Tongue (tissue), 2 donors: Measurements from ENCODE around the gene MAP3K19. TPM values are rescaled to one million over a fixed set of nuclear protein-coding genes. Genes with fewer than 3 reads are reported as not detected.
"Not testable (repeated sequence)": the region's sequence is repeated elsewhere in the genome, so short reads cannot be mapped to it uniquely, and the experiment has no call there.

Experiments used
- DNase-seq: peaks from one replicate; pipeline ENCODE4 v3.0.0-alpha.2; 2015
- total RNA-seq: library from RNA; depleted of rRNA; stranded (reverse); fragments of >200 nt; gene quantifications from one replicate; pipeline ENCODE4 v1.2.3, GENCODE V29; 2014

The MAP3K19 gene, protein sequence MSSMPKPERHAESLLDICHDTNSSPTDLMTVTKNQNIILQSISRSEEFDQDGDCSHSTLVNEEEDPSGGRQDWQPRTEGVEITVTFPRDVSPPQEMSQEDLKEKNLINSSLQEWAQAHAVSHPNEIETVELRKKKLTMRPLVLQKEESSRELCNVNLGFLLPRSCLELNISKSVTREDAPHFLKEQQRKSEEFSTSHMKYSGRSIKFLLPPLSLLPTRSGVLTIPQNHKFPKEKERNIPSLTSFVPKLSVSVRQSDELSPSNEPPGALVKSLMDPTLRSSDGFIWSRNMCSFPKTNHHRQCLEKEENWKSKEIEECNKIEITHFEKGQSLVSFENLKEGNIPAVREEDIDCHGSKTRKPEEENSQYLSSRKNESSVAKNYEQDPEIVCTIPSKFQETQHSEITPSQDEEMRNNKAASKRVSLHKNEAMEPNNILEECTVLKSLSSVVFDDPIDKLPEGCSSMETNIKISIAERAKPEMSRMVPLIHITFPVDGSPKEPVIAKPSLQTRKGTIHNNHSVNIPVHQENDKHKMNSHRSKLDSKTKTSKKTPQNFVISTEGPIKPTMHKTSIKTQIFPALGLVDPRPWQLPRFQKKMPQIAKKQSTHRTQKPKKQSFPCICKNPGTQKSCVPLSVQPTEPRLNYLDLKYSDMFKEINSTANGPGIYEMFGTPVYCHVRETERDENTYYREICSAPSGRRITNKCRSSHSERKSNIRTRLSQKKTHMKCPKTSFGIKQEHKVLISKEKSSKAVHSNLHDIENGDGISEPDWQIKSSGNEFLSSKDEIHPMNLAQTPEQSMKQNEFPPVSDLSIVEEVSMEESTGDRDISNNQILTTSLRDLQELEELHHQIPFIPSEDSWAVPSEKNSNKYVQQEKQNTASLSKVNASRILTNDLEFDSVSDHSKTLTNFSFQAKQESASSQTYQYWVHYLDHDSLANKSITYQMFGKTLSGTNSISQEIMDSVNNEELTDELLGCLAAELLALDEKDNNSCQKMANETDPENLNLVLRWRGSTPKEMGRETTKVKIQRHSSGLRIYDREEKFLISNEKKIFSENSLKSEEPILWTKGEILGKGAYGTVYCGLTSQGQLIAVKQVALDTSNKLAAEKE (N-terminal part only)
- total RNA-seq, result 0.21 TPM

GRCh38 chr2:135047300-135047699, at the start of gene MAP3K19:
TSS of gene MAP3K19 (minus strand) at chr2:135047447. CDS start at chr2:135024647, 22,800 bp downstream.
- DNase-seq, result peak; percentile 41

GRCh38 chr2:135096665-135097446, 49.6 kb upstream of the MAP3K19 start:
- DNase-seq, result no peak

GRCh38 chr2:135095591-135095990, 48.3 kb upstream of the MAP3K19 start:
- DNase-seq, result no peak

DNA sequence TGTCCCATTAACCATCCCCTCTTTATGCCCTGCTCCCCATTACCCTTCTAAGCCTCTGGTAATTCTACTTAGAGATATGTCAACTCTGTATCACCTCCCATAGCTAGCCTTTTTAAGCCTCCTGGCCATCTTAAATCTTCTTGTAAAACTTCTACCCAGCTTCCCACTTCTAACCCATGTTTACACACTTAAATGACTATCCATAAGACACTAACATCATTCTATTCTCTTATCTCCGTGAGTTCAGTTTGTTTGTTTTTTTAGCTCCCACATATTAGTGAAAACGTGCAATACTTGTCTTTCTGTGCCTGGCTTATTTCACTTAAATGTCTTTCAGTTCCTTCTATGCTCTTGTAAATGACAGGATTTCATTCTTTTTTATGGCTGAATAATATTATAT, 47.3 kb upstream of the MAP3K19 start:
- no peak for DNase-seq

DNA sequence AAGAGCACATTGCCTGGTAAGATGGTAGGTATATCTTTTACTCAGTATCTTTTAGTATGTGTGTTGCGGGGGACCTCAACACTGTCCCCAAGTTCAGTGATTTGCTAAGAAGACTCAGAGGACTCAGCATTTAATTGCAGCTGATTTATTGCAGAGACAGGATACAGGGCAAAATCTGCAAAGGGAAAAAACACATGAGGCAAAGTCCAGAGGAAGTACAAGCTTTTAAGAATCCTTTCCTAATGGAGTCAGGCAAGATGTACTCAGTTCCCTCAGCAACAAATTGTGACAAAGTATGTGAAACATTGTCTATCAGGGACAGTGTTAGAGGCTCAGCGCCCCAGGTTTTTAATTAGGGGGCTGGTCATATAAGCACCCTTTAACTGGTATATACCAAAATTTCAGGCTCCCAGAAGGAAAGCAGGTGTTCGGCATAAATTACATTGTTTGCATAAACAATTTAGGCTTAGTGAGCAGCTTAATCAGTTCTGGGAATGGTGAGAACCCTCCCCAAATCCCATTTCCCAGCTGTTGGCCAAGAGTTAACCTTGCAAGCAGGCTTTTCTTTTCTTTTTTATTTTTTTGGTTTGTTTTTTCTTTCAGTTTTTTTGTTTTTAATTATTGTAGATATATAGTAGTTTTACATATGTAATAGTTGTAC, 46.6 kb upstream of the MAP3K19 start:
- DNase-seq, result peak; percentile 13

GRCh38 chr2:135093193-135093592, 45.9 kb upstream of the MAP3K19 start:
- DNase-seq, result no peak

- DNase-seq, result no peak
Observed at GRCh38 chr2:135091681-135092080, 44.4 kb upstream of the MAP3K19 start.

DNA sequence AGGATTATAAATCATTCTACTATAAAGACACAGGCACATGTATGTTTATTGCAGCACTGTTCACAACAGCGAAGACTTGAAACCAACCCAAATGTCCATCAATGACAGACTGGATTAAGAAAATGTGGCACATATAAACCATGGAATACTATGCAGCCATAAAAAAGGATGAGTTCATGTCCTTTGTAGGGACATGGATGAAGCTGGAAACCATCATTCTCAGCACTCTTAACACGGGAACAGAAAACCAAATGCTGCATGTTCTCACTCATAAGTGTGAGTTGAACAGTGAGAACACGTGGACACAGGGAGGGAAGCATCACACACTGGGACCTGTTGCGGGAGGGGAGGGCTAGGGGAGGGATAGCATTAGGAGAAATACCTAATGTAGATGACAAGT, 42.4 kb upstream of the MAP3K19 start:
- not testable (repeated sequence) for DNase-seq

- no peak for DNase-seq
Observed at GRCh38 chr2:135086222-135086621, 39.0 kb upstream of the MAP3K19 start.

DNA sequence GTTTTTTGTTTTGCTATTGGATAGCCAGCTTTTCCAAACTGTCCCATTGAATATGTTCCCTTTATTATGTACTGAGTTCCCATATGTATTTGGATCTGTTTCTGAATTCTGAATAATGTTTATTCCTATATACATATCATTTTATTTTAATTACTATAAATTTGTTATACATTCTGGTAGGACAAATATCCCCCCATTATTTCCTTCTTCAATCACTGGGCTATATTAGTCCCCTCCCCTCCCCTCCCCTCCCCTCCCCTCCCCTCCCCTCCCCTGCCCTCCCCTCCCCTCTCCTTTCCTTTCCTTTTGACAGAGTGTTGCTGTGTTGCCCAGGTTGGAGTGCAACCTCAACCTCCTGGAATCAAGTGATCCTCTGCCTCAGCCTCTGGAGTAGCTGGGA, 31.2 kb upstream of the MAP3K19 start:
- no peak for DNase-seq

- no peak for DNase-seq
Observed at GRCh38 chr2:135076556-135076955, 29.3 kb upstream of the MAP3K19 start.

DNA sequence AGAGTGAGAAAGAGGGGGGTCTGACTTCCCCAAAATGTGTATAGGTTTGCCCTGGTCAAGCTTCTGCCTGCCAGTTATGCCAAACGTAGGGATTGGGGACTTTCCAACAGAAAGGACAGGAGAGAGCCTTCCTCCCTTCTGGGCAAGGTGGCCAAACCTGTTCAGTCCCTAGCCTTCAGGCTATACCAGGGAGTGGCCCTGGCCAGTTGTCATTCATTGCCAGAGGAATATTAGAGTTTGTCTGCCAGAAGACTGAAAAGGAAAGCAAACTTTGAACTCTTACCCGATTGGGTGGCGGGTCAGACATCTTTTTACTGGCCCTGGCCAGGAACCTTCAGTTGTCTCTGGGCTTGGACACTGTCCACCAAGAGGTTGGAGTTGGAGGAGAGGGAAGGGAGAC, 27.0 kb upstream of the MAP3K19 start:
- DNase-seq, result no peak

GRCh38 chr2:135072125-135072997, 25.1 kb upstream of the MAP3K19 start:
- peak; percentile 12 for DNase-seq

GRCh38 chr2:135066710-135067109, 19.5 kb upstream of the MAP3K19 start:
- no peak for DNase-seq

DNA sequence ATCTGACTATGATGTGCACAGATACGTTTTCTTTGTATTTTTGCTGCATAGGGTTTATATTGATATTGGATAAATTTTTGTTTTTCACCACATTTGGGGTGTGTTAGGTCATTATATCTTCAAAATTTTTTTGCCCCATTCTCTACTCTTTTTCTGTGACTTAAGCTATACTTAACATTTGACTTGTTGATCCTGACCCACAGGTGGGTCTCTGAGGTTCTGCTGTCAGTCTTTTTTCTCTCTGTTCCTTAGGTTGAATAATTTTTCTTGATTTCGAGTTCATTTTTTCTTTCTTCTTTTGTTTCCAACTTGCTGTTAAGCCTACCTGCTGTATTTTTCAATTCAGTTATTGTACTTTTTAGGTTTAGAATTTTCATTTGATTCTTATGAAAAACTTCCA, 16.9 kb upstream of the MAP3K19 start:
- DNase-seq, result no peak

DNA sequence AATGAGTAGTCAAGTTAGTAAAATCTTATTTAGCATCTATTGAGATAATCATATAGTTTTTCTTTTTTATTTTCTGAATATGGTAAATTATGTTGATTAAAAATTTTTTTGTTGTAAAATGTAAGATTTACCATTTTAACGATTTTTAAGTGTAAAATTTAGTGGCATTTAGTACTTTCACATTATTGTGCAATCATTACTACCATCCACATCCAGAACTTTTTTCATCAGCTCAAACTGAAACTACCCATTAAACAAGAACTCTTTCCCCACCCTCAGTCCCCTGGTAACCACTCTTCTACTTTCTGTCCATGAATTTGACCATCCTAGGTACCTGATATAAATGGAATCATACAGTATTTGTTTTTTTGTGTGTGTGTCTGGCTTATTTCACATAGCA, 16.0 kb upstream of the MAP3K19 start:
- DNase-seq, result no peak

DNA sequence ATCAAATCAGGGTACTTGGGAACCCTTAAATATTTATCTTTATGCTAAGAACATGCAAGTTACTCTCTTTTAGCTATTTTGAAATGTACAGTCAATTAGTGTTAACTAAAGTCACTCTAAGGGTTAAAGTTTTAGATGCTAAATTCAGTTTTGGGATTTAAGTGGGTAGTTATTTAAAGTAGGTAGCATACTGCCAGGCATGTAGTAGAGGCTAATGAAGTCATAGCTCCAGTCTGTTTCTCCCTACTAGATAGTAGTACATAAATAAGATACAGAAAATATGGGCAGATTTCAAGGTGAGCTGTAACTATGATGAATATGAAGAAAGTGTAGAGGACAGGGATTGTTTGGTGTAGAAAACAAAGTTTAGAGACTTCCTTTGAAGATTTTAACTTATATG, 12.3 kb upstream of the MAP3K19 start:
- DNase-seq, result no peak

DNA sequence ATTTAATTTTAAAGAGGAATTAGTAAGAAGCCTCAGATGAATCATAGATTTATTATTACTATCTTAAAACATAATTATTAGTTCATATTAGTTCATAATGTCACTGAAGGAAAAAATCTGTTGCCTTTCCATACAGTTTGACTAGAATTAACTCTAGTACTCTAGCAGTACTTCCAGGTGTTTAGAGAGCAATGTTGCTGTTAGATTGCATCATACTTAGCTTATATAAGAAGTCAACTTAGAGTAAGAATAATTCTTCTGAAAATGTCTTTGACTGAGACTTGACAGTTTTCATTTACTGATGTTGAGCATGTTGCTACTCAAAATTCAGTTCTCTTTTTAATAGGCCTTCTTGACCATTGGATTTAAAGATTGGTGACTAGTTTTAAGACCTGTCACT, 9.5 kb upstream of the MAP3K19 start:
- no peak for DNase-seq

DNA sequence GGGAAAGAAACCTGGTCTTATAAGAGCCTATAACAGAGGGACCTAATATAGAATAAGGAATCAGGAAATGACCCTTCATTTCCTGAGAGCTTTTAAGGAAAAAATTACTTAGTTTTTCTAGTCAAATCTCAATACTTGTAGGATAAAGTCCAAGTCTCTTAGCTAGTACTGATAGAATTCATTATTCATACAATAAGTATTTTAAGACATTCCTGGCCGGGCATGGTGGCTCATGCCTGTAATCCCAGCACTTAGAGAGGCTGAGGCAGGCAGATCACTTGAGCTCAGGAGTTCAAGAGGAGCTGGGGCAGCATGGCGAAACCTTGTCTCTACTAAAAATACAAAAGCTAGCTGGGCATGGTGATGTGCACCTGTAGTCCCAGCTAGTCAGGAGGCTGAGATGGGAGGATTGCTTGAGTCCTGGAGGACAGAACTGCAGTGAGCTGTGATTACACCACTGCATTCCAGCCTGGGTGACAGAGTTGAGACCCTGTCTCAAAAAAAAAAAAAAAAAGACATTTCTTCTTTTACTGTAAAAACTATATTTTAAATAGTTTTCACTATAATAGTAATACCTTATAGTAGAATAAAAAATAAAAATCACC, 8.0 kb upstream of the MAP3K19 start:
- DNase-seq, result peak; percentile 12

- no peak for DNase-seq
Observed at GRCh38 chr2:135052997-135053474, 5.8 kb upstream of the MAP3K19 start.
